Measurements from ENCODE around the gene PKNOX2.

DNA sequence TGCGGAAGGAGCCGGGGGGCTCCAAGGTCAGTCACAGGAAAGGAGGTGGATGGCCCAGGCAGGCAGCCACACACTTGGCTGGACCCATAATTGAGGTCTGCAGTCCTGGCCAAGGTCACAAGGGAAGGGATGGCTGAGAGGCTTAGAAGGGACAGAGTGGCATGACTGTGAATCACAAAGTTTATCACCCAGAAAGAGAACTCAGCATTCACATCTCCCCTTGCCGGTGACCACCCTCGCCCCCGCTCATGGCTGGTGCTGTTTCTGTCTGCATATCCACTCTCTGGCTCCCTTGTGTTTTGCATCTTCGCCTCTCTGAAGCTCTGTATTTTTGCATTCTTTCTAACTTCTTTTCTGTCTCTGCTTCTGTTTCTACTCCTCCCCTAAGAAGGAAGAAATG is 214.0 kb downstream of the PKNOX2 start:
- TF ChIP-seq, protein P1, sequence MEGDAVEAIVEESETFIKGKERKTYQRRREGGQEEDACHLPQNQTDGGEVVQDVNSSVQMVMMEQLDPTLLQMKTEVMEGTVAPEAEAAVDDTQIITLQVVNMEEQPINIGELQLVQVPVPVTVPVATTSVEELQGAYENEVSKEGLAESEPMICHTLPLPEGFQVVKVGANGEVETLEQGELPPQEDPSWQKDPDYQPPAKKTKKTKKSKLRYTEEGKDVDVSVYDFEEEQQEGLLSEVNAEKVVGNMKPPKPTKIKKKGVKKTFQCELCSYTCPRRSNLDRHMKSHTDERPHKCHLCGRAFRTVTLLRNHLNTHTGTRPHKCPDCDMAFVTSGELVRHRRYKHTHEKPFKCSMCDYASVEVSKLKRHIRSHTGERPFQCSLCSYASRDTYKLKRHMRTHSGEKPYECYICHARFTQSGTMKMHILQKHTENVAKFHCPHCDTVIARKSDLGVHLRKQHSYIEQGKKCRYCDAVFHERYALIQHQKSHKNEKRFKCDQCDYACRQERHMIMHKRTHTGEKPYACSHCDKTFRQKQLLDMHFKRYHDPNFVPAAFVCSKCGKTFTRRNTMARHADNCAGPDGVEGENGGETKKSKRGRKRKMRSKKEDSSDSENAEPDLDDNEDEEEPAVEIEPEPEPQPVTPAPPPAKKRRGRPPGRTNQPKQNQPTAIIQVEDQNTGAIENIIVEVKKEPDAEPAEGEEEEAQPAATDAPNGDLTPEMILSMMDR (IDR thresholded peaks at IDR 0.05; ENCODE audit: low read depth, low read length, poor library complexity, severe bottlenecking), result no peak
- no peak for TF ChIP-seq EZH2phosphoT487 (IDR thresholded peaks at IDR 0.05; ENCODE audit: borderline replicate concordance, low read length)

All from DOHH2 (cell line).